WTC11 (cell line): ENCODE results near the gene PCDHGA1. TPM values are rescaled to one million over a fixed set of nuclear protein-coding genes. Genes with fewer than 3 reads are reported as not detected.

Experiments used
- ATAC-seq: fragments of 200-7000 bp; cut with Tn5 transposase; 2 replicates; pipeline ENCODE4 v1.10.0; 2021; ENCODE audit warnings: mild to moderate bottlenecking, moderate library complexity
- CTCF ChIA-PET: fragments of 300-600 bp; sonication (Branson Sonifier 250); formaldehyde crosslinking; loops from one replicate; lab custom pipeline; 2021; ENCODE audit warnings: antibody characterized with exemption; lab: Charles Lee
- POLR2A ChIA-PET: fragments of 350-600 bp; sonication (Branson Sonifier 250); formaldehyde crosslinking; loops from one replicate; lab custom pipeline; 2021; ENCODE audit warnings: antibody characterized with exemption; lab: Charles Lee
- DNase-seq: peaks from one replicate; pipeline ENCODE4 v3.0.0; 2021; ENCODE audit warnings: low spot score
- H3K27ac Mint-ChIP-seq: 2 replicates; pipeline ENCODE4 v1.8.0; 2021; ENCODE audit warnings: mixed read lengths
- H3K27me3 Mint-ChIP-seq: 2 replicates; pipeline ENCODE4 v1.8.0; 2021; ENCODE audit warnings: low read depth, mild to moderate bottlenecking, moderate library complexity, mixed read lengths
- H3K36me3 Mint-ChIP-seq: 2 replicates; pipeline ENCODE4 v1.8.0; 2021; ENCODE audit warnings: mixed read lengths
- H3K4me1 Mint-ChIP-seq: 2 replicates; pipeline ENCODE4 v1.8.0; 2022; ENCODE audit warnings: mixed read lengths
- H3K4me3 Mint-ChIP-seq: 2 replicates; pipeline ENCODE4 v1.8.0; 2021; ENCODE audit warnings: mild to moderate bottlenecking, moderate library complexity, mixed read lengths
- H3K9me3 Mint-ChIP-seq: 2 replicates; pipeline ENCODE4 v1.8.0; 2021; ENCODE audit warnings: mixed read lengths
- CBFB ChIP-seq: sonication (generic); formaldehyde crosslinking; IDR thresholded peaks from 2 replicates; pipeline ENCODE4 v1.8.1; 2022; ENCODE audit warnings: mild to moderate bottlenecking, low read depth, missing genetic modification reagents
- ESRRA ChIP-seq: sonication (generic); formaldehyde crosslinking; IDR thresholded peaks from 2 replicates; pipeline ENCODE4 v1.8.1; 2022; ENCODE audit warnings: mild to moderate bottlenecking, missing genetic modification reagents, borderline replicate concordance
- OVOL2 ChIP-seq: fragments of 250-450 bp; sonication (Bioruptor Pico); IDR thresholded peaks from 2 replicates; pipeline ENCODE4 v1.9.0; 2021; ENCODE audit warnings: mild to moderate bottlenecking, borderline replicate concordance
- TCF7 ChIP-seq: sonication (generic); formaldehyde crosslinking; IDR thresholded peaks from 2 replicates; pipeline ENCODE4 v1.8.0; 2022; ENCODE audit warnings: mild to moderate bottlenecking, low read depth, missing genetic modification reagents, moderate library complexity
- ZNF317 ChIP-seq: sonication (generic); formaldehyde crosslinking; IDR thresholded peaks from 2 replicates; pipeline ENCODE4 v1.8.1; 2023; ENCODE audit warnings: low read depth, mild to moderate bottlenecking, moderate library complexity, missing genetic modification reagents, borderline replicate concordance
- ZNF423 ChIP-seq: fragments of 250-450 bp; sonication (Bioruptor Pico); IDR thresholded peaks from 2 replicates; pipeline ENCODE4 v2.1.2; 2022; ENCODE audit warnings: mild to moderate bottlenecking, moderate library complexity
- total RNA-seq: library from RNA; stranded (reverse); gene quantifications from 3 replicates; pipeline ENCODE4 v1.2.3, GENCODE V29; 2021
- TF ChIP-seq, protein P1 (sequence below): sonication (generic); formaldehyde crosslinking; IDR thresholded peaks from 2 replicates; pipeline ENCODE4 v1.8.1; 2022; ENCODE audit warnings: mild to moderate bottlenecking, missing genetic modification reagents, moderate library complexity, borderline replicate concordance
- TF ChIP-seq, protein P2 (sequence below): fragments of 200-600 bp; IDR thresholded peaks from 2 replicates; pipeline ENCODE4 v1.8.0; 2022; ENCODE audit warnings: antibody characterized with exemption
- TF ChIP-seq, protein P3 (sequence below): fragments of 250-450 bp; sonication (Bioruptor Pico); conservative IDR thresholded peaks from 2 replicates; pipeline ENCODE4 v1.9.0; 2021; ENCODE audit warnings: mild to moderate bottlenecking
- TF ChIP-seq, protein P4 (sequence below): sonication (generic); formaldehyde crosslinking; IDR thresholded peaks from 2 replicates; pipeline ENCODE4 v1.8.1; 2022; ENCODE audit warnings: missing genetic modification reagents, borderline replicate concordance
- TF ChIP-seq, protein P5 (sequence below): sonication (generic); formaldehyde crosslinking; IDR thresholded peaks from 2 replicates; pipeline ENCODE4 v1.8.0; 2022; ENCODE audit warnings: mild to moderate bottlenecking, missing genetic modification reagents
- TF ChIP-seq, protein P6 (sequence below): sonication (generic); formaldehyde crosslinking; IDR thresholded peaks from 2 replicates; pipeline ENCODE4 v1.8.1; 2022; ENCODE audit warnings: mild to moderate bottlenecking, moderate library complexity, missing genetic modification reagents
- TF ChIP-seq, protein P7 (sequence below): sonication (generic); formaldehyde crosslinking; IDR thresholded peaks from 2 replicates; pipeline ENCODE4 v1.8.1; 2023; ENCODE audit warnings: mild to moderate bottlenecking, moderate library complexity, missing genetic modification reagents
- TF ChIP-seq, protein P8 (sequence below): sonication (generic); formaldehyde crosslinking; IDR thresholded peaks from 2 replicates; pipeline ENCODE4 v1.8.0; 2022; ENCODE audit warnings: missing genetic modification reagents

The PCDHGA1 gene
- total RNA-seq, 1 experiment from 2014 or later: 1.5 TPM

DNA sequence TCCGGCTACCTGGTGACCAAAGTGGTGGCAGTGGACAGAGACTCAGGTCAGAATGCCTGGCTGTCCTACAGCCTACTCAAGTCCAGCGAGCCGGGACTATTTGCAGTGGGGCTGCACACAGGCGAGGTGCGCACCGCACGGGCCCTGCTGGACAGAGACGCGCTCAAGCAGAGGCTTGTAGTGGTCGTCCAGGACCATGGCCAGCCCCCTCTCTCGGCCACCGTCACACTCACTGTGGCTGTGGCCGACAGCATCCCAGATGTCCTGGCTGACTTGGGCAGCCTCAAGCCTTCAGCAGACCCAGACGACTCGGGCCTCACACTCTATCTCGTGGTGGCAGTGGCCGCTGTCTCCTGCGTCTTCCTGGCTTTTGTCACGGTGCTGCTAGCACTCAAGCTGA is 26.6 kb downstream of the PCDHGA1 start:
- DNase-seq: no peak
- H3K4me3 Mint-ChIP-seq: no peak overlapping the region
- peaks cover 19% of the 10 kb centered on the region for H3K27me3 Mint-ChIP-seq
- H3K9me3 Mint-ChIP-seq: peaks cover 57% of the 10 kb centered on the region
- no peak for ATAC-seq
- H3K27ac Mint-ChIP-seq: no peak overlapping the region
- peaks cover 62% of the 10 kb centered on the region for H3K36me3 Mint-ChIP-seq
- ChIA-PET CTCF (interaction anchor here (1.0 to 1.3 kb wide), 2 partner anchors 201 to 235 kb away, joined by 3 read pairs; partner anchors contain the start of gene PCDHB4), POLR2A (no interaction called here)
- peaks cover 8% of the 10 kb centered on the region for H3K4me1 Mint-ChIP-seq
- TF ChIP-seq, protein P1, sequence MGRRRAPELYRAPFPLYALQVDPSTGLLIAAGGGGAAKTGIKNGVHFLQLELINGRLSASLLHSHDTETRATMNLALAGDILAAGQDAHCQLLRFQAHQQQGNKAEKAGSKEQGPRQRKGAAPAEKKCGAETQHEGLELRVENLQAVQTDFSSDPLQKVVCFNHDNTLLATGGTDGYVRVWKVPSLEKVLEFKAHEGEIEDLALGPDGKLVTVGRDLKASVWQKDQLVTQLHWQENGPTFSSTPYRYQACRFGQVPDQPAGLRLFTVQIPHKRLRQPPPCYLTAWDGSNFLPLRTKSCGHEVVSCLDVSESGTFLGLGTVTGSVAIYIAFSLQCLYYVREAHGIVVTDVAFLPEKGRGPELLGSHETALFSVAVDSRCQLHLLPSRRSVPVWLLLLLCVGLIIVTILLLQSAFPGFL (CRISPR knock-in tag): no peak
- TF ChIP-seq ZNF423 (CRISPR knock-in tag): no peak

DNA sequence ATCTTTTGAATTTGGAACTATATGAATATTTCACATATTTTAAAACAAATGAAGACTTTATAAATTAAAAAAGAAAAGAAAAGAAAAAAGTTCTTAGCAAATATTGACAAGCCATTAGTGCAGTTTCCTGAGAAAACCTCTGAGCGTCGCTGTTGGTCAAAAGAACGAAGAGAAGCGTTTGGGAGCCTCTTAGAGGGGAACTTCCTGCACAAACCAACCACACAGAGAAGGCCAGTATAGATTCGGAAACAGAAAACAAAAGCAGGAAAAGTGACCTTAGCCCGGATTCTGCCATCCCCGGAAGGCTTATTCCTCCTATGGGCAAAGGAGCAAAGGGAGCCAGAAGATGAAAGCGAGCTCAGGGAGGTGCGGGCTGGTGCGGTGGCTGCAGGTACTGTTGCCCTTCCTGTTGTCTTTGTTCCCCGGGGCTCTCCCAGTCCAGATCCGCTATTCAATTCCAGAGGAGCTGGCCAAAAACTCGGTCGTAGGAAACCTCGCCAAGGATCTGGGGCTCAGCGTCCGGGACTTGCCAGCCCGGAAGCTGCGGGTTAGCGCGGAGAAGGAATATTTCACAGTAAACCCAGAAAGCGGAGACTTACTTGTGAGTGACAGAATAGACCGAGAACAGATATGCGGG is 29.6 kb downstream of the PCDHGA1 start, which contains the start of gene PCDHGB2:
Gene PCDHGB2, plus strand, starts transcription at position 205 of the 637 bp plus-strand sequence. Its CDS starts 142 bp downstream, at position 347.
- peaks cover 27% of the 10 kb centered on the region for H3K4me1 Mint-ChIP-seq
- TF ChIP-seq, protein P2, sequence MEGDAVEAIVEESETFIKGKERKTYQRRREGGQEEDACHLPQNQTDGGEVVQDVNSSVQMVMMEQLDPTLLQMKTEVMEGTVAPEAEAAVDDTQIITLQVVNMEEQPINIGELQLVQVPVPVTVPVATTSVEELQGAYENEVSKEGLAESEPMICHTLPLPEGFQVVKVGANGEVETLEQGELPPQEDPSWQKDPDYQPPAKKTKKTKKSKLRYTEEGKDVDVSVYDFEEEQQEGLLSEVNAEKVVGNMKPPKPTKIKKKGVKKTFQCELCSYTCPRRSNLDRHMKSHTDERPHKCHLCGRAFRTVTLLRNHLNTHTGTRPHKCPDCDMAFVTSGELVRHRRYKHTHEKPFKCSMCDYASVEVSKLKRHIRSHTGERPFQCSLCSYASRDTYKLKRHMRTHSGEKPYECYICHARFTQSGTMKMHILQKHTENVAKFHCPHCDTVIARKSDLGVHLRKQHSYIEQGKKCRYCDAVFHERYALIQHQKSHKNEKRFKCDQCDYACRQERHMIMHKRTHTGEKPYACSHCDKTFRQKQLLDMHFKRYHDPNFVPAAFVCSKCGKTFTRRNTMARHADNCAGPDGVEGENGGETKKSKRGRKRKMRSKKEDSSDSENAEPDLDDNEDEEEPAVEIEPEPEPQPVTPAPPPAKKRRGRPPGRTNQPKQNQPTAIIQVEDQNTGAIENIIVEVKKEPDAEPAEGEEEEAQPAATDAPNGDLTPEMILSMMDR: peak; percentile 65
- TF ChIP-seq, protein P3, sequence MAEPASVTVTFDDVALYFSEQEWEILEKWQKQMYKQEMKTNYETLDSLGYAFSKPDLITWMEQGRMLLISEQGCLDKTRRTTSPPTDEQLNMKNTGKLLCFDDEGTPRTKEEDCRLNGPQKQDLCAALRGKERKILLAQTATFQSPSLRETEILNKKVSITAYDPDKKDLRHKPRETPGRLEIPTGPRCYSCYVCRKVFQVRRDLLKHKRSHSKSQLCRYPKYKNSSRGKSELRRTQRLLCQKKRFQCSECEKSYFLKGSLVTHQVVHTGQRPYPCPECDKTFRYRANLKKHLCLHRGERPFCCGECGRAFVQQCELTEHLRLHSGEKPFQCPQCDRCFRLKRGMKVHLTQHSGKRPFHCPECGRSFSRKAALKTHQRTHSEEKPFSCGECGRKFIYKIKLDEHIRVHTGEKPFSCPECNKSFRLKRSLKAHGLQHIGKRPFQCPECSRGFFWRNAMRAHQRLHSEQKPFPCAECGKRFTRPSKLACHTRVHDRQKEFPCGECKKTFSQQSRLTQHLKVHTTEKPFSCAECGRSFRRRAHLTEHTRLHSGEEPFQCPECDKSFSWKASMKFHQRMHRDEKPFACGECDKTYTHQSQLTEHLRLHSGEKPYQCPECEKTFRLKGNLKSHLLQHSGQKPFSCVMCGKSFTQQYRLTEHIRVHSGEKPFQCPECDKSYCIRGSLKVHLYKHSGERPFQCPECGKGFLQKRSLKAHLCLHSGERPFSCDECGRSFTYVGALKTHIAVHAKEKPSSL (CRISPR knock-in tag): no peak
- TF ChIP-seq, protein P4, sequence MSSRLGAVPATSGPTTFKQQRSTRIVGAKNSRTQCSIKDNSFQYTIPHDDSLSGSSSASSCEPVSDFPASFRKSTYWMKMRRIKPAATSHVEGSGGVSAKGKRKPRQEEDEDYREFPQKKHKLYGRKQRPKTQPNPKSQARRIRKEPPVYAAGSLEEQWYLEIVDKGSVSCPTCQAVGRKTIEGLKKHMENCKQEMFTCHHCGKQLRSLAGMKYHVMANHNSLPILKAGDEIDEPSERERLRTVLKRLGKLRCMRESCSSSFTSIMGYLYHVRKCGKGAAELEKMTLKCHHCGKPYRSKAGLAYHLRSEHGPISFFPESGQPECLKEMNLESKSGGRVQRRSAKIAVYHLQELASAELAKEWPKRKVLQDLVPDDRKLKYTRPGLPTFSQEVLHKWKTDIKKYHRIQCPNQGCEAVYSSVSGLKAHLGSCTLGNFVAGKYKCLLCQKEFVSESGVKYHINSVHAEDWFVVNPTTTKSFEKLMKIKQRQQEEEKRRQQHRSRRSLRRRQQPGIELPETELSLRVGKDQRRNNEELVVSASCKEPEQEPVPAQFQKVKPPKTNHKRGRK (CRISPR knock-in tag): no peak
- TF ChIP-seq OVOL2 (CRISPR knock-in tag) (no peak), CBFB (no peak), ZNF317 (no peak), TCF7 (CRISPR knock-in tag) (no peak), ESRRA (CRISPR knock-in tag) (no peak)
- TF ChIP-seq, protein P5, sequence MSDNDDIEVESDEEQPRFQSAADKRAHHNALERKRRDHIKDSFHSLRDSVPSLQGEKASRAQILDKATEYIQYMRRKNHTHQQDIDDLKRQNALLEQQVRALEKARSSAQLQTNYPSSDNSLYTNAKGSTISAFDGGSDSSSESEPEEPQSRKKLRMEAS (CRISPR knock-in tag): no peak
- TF ChIP-seq, protein P6, sequence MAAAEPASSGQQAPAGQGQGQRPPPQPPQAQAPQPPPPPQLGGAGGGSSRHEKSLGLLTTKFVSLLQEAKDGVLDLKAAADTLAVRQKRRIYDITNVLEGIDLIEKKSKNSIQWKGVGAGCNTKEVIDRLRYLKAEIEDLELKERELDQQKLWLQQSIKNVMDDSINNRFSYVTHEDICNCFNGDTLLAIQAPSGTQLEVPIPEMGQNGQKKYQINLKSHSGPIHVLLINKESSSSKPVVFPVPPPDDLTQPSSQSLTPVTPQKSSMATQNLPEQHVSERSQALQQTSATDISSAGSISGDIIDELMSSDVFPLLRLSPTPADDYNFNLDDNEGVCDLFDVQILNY: no peak
- TF ChIP-seq, protein P7, sequence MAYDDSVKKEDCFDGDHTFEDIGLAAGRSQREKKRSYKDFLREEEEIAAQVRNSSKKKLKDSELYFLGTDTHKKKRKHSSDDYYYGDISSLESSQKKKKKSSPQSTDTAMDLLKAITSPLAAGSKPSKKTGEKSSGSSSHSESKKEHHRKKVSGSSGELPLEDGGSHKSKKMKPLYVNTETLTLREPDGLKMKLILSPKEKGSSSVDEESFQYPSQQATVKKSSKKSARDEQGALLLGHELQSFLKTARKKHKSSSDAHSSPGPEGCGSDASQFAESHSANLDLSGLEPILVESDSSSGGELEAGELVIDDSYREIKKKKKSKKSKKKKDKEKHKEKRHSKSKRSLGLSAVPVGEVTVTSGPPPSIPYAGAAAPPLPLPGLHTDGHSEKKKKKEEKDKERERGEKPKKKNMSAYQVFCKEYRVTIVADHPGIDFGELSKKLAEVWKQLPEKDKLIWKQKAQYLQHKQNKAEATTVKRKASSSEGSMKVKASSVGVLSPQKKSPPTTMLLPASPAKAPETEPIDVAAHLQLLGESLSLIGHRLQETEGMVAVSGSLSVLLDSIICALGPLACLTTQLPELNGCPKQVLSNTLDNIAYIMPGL (CRISPR knock-in tag): no peak
- TF ChIP-seq, protein P8, sequence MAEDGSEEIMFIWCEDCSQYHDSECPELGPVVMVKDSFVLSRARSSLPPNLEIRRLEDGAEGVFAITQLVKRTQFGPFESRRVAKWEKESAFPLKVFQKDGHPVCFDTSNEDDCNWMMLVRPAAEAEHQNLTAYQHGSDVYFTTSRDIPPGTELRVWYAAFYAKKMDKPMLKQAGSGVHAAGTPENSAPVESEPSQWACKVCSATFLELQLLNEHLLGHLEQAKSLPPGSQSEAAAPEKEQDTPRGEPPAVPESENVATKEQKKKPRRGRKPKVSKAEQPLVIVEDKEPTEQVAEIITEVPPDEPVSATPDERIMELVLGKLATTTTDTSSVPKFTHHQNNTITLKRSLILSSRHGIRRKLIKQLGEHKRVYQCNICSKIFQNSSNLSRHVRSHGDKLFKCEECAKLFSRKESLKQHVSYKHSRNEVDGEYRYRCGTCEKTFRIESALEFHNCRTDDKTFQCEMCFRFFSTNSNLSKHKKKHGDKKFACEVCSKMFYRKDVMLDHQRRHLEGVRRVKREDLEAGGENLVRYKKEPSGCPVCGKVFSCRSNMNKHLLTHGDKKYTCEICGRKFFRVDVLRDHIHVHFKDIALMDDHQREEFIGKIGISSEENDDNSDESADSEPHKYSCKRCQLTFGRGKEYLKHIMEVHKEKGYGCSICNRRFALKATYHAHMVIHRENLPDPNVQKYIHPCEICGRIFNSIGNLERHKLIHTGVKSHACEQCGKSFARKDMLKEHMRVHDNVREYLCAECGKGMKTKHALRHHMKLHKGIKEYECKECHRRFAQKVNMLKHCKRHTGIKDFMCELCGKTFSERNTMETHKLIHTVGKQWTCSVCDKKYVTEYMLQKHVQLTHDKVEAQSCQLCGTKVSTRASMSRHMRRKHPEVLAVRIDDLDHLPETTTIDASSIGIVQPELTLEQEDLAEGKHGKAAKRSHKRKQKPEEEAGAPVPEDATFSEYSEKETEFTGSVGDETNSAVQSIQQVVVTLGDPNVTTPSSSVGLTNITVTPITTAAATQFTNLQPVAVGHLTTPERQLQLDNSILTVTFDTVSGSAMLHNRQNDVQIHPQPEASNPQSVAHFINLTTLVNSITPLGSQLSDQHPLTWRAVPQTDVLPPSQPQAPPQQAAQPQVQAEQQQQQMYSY: peak; percentile 47; the same call in 1 of the 2 replicates
- TF ChIP-seq, all 79 proteins: peak for 2
- Mint-ChIP-seq H3K27ac (peak within 1 kb of the TSS; percentile 96), H3K9me3 (peaks cover 62% of the 10 kb centered on the region), H3K36me3 (peaks cover 68% of the 10 kb centered on the region), H3K27me3 (peaks cover 22% of the 10 kb centered on the region; the same call in 1 of the 2 replicates), H3K4me3 (peak within 1 kb of the TSS; percentile 60)
- DNase-seq (peak; percentile 46), ATAC-seq (peak; percentile 83)
- ChIA-PET POLR2A (no interaction called here), CTCF (interaction anchor here (0.6 to 1.6 kb wide), 27 partner anchors 9 to 207 kb away, joined by 3 to 16 read pairs (median 5); partner anchors contain the start of genes PCDHB10, PCDHB14, PCDHB15 and PCDHB16)
